Measurements from ENCODE around the gene DOHH.

The DOHH gene

GRCh38 chr19:3507371-3508120, 7.1 kb upstream of the DOHH start (continued):
- TF ChIP-seq ZBTB11 (tag by site-specific recombination; conservative IDR thresholded peaks at IDR 0.05; ENCODE audit: low read depth) = no peak
- TF ChIP-seq ZNF776 (tag by site-specific recombination; IDR thresholded peaks at IDR 0.05; ENCODE audit: borderline replicate concordance) = no peak
- no peak for TF ChIP-seq ZNF624 (tag by site-specific recombination; IDR thresholded peaks at IDR 0.05)
- no peak for TF ChIP-seq ZNF114 (tag by site-specific recombination; IDR thresholded peaks at IDR 0.05)
- TF ChIP-seq ZSCAN16 (tag by site-specific recombination; IDR thresholded peaks at IDR 0.05) = no peak
- TF ChIP-seq ZNF37A (tag by site-specific recombination; IDR thresholded peaks at IDR 0.05) = no peak
- TF ChIP-seq ZNF596 (tag by site-specific recombination; IDR thresholded peaks at IDR 0.05) = no peak
- no peak for TF ChIP-seq SP3 (tag by site-specific recombination; IDR thresholded peaks at IDR 0.05)
- no peak for TF ChIP-seq ZNF324 (tag by site-specific recombination; IDR thresholded peaks at IDR 0.05)
- TF ChIP-seq REPIN1 (tag by site-specific recombination; IDR thresholded peaks at IDR 0.05; ENCODE audit: low read depth) = no peak
- no peak for TF ChIP-seq ZNF362 (tag by site-specific recombination; IDR thresholded peaks at IDR 0.05)
- TF ChIP-seq ATF2 (tag by site-specific recombination; IDR thresholded peaks at IDR 0.05; ENCODE audit: low read depth) = peak; percentile 93
- no peak for TF ChIP-seq IKZF3 (tag by site-specific recombination; IDR thresholded peaks at IDR 0.05)
- TF ChIP-seq MYNN (tag by site-specific recombination; IDR thresholded peaks at IDR 0.05; ENCODE audit: borderline replicate concordance) = no peak
- no peak for TF ChIP-seq ZNF354C (tag by site-specific recombination; IDR thresholded peaks at IDR 0.05; ENCODE audit: borderline replicate concordance, low read depth)
- TF ChIP-seq BCL11B (tag by site-specific recombination; IDR thresholded peaks at IDR 0.05; ENCODE audit: low read depth) = no peak
- TF ChIP-seq ZNF133 (tag by site-specific recombination; IDR thresholded peaks at IDR 0.05) = no peak
- no peak for TF ChIP-seq ZSCAN23 (tag by site-specific recombination; IDR thresholded peaks at IDR 0.05)
- TF ChIP-seq ZNF837 (tag by site-specific recombination; IDR thresholded peaks at IDR 0.05) = no peak
- no peak for TF ChIP-seq KLF8 (tag by site-specific recombination; IDR thresholded peaks at IDR 0.05)
- no peak for TF ChIP-seq ZBTB17 (tag by site-specific recombination; IDR thresholded peaks at IDR 0.05)
- no peak for TF ChIP-seq ZNF121 (tag by site-specific recombination; IDR thresholded peaks at IDR 0.05)
- TF ChIP-seq PRDM10 (tag by site-specific recombination; IDR thresholded peaks at IDR 0.05) = peak; percentile 18; the same call in 1 of the 2 replicates
- no peak for TF ChIP-seq OVOL3 (tag by site-specific recombination; IDR thresholded peaks at IDR 0.05)
- TF ChIP-seq ZNF391 (tag by site-specific recombination; IDR thresholded peaks at IDR 0.05; ENCODE audit: borderline replicate concordance, low read depth) = no peak
- no peak for TF ChIP-seq ZFP3 (tag by site-specific recombination; IDR thresholded peaks at IDR 0.05; ENCODE audit: low read depth)
- no peak for TF ChIP-seq ZBTB26 (tag by site-specific recombination; optimal IDR thresholded peaks at IDR 0.05)

All from HEK293 (cell line).